ENCODE data around the gene COL16A1.

Gene COL16A1

DNA sequence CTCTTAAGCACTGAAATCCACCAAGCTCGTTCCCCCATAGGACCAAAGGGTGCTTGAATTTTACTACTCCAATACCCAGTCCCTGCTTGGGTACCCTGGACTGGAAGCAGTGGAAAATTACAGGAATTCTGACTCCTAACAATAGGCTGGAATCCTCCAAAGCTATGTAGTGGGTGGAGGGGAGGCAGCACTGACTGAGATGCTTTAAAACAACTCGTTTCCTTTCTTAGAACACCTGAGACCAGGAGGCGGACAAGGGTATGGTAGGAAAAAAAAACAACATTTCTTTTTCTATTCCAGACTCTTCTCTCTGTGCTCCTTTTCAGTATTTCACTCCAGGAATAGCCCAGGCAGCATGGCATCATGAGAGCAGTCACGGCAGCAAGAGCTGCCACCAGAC is 61.5 kb downstream of the COL16A1 start:
- H3K27ac ChIP-seq (ENCODE audit: insufficient read depth, low read depth, low read length, poor library complexity, severe bottlenecking), result no peak overlapping the region

GRCh38 chr1:31640964-31641363 is 62.9 kb downstream of the COL16A1 start:
- Histone ChIP-seq H3K36me3 (ENCODE audit: control insufficient read depth, insufficient read depth, low read length) (no peaks in the 10 kb centered on the region), H3K9me3 (ENCODE audit: control insufficient read depth, low read length) (no peaks in the 10 kb centered on the region), H3K4me1 (ENCODE audit: control insufficient read depth, insufficient read depth, low read length) (peaks cover 12% of the 10 kb centered on the region), H3K27ac (ENCODE audit: insufficient read depth, low read depth, low read length, poor library complexity, severe bottlenecking) (no peak overlapping the region), H3K27me3 (ENCODE audit: control insufficient read depth, insufficient read depth, low read length, poor library complexity, severe bottlenecking) (no peaks in the 10 kb centered on the region), H3K4me3 (ENCODE audit: insufficient read depth, low read depth, low read length) (no peak overlapping the region)
- WGBS, 2 experiments, result 90 to 91% methylated on average over 4 of the region's 4 CpGs

More for the DNA sequence above, 61.5 kb downstream of the COL16A1 start:
- WGBS, 2 experiments, result 89 to 95% methylated on average over 4 of the region's 4 CpGs
- no peak overlapping the region for H3K4me3 ChIP-seq (ENCODE audit: insufficient read depth, low read depth, low read length)
- H3K27me3 ChIP-seq (ENCODE audit: control insufficient read depth, insufficient read depth, low read length, poor library complexity, severe bottlenecking), result no peaks in the 10 kb centered on the region
- H3K4me1 ChIP-seq (ENCODE audit: control insufficient read depth, insufficient read depth, low read length), result peaks cover 12% of the 10 kb centered on the region
- H3K36me3 ChIP-seq (ENCODE audit: control insufficient read depth, insufficient read depth, low read length), result no peaks in the 10 kb centered on the region
- no peaks in the 10 kb centered on the region for H3K9me3 ChIP-seq (ENCODE audit: control insufficient read depth, low read length)

GRCh38 chr1:31640179-31640578 is 63.6 kb downstream of the COL16A1 start:
- Histone ChIP-seq H3K27me3 (ENCODE audit: control insufficient read depth, insufficient read depth, low read length, poor library complexity, severe bottlenecking) (no peaks in the 10 kb centered on the region), H3K36me3 (ENCODE audit: control insufficient read depth, insufficient read depth, low read length) (no peaks in the 10 kb centered on the region), H3K4me1 (ENCODE audit: control insufficient read depth, insufficient read depth, low read length) (peaks cover 7% of the 10 kb centered on the region), H3K9me3 (ENCODE audit: control insufficient read depth, low read length) (no peaks in the 10 kb centered on the region), H3K4me3 (ENCODE audit: insufficient read depth, low read depth, low read length) (no peak overlapping the region), H3K27ac (ENCODE audit: insufficient read depth, low read depth, low read length, poor library complexity, severe bottlenecking) (no peak overlapping the region)

DNA sequence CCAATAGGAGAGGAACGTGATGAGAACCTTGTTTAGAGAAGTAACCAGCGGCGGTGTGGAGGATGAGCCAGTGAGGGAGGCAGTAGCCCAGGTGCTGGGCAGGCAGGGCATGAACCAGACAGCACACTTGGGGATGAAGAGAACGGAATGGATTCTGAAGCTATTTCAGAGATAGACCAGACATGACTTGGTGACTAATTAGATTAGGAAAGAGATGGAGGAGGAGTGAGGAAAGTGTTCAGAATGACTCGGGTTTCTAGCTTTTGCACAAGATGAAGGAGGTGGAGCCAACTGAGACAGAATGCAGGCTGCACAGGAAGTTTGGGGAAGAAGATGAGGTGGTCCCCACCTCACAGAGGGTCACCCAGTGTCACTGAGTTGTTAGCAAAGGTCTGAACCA is 64.3 kb downstream of the COL16A1 start:
- no peaks in the 10 kb centered on the region for H3K9me3 ChIP-seq (ENCODE audit: control insufficient read depth, low read length)
- no peak overlapping the region for H3K27ac ChIP-seq (ENCODE audit: insufficient read depth, low read depth, low read length, poor library complexity, severe bottlenecking)
- no peaks in the 10 kb centered on the region for H3K36me3 ChIP-seq (ENCODE audit: control insufficient read depth, insufficient read depth, low read length)
- peaks cover 7% of the 10 kb centered on the region for H3K4me1 ChIP-seq (ENCODE audit: control insufficient read depth, insufficient read depth, low read length)
- 77 to 78% methylated on average over 5 of the region's 5 CpGs for WGBS, 2 experiments
- no peak overlapping the region for H3K4me3 ChIP-seq (ENCODE audit: insufficient read depth, low read depth, low read length)
- H3K27me3 ChIP-seq (ENCODE audit: control insufficient read depth, insufficient read depth, low read length, poor library complexity, severe bottlenecking), result no peaks in the 10 kb centered on the region

DNA sequence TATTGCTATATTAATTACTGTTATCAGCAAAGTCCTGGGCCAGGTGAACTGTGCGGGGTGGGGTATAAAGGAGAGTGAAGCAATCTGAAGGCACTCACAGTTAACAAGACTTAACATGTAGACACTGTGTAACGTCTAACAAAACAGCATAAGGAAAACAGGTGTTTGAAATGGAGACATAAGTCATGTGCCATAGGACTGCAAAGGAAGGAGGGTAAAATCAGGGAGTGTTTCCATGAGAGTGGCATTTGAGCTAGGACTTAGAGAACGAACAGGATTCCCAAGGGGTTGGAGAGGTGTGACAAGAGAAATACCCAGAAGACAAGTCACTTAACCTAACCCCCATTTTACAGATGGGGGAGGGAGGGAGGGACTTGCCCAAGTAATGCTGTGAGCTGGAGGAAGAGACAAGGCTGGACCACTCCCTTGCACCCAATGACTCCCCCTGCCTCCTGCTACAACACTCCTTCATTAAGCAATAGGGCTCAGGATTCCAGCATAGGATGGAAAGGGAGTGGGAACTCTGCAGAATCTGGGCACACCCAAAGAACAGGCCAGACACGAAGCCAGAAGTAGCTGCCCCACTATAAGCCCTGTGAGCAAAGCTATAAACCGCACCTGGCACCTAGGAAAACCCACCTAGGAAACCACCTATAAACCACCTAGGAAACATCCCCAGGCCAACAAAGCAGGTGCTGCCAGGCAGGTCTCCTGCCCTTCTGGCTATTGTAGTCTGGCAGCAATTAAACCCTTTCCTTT is 65.7 kb downstream of the COL16A1 start:
- Histone ChIP-seq H3K4me3 (ENCODE audit: insufficient read depth, low read depth, low read length) (no peak overlapping the region), H3K27ac (ENCODE audit: insufficient read depth, low read depth, low read length, poor library complexity, severe bottlenecking) (no peak overlapping the region), H3K9me3 (ENCODE audit: control insufficient read depth, low read length) (no peaks in the 10 kb centered on the region), H3K36me3 (ENCODE audit: control insufficient read depth, insufficient read depth, low read length) (no peaks in the 10 kb centered on the region), H3K4me1 (ENCODE audit: control insufficient read depth, insufficient read depth, low read length) (no peaks in the 10 kb centered on the region), H3K27me3 (ENCODE audit: control insufficient read depth, insufficient read depth, low read length, poor library complexity, severe bottlenecking) (no peaks in the 10 kb centered on the region)
- 91% methylated on average over 4 to 5 of the region's 5 CpGs for WGBS, 2 experiments

DNA sequence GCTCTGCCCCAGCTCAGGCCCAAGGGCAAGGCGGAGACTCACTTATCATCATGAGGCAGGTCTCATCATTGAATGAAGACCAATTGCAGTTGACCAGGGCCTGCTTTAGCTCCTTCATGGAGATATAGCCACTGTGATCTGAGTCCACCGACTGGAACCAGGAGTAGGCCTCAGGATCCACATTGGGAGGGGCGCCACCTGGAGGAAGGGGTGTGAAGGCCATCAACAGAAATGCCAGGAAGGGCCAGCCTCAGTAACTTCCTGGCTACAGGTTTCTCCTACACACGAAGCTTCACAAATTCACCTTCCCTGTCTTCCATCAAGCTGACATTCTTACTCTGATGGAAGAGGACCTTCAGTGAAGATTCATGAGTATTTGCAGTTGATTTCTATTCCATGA is 70.7 kb downstream of the COL16A1 start:
- WGBS, 2 experiments, result 71 to 73% methylated on average over 4 of the region's 4 CpGs
- H3K36me3 ChIP-seq (ENCODE audit: control insufficient read depth, insufficient read depth, low read length), result peaks cover 16% of the 10 kb centered on the region
- peaks cover 4% of the 10 kb centered on the region for H3K4me1 ChIP-seq (ENCODE audit: control insufficient read depth, insufficient read depth, low read length)

DNA sequence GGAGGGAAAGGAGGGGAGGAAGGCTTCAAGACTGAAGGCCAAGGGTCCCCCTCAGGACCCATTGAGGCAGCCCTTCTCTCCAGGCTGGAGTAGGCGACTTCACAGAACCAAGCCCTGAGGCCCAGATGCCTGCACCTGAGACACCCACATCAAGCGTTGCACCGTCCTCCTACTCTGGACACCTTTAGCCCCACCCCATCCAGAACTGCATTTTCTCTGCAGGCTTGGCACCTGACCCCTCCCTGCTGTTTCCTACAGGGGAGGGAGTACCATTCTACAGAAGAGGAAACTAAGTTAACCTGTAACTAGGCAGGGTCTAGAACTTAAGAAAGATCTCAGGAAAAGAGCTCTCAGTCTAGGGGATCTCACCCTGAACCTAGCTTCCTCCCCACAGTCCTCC is 71.2 kb downstream of the COL16A1 start:
- no peaks in the 10 kb centered on the region for H3K9me3 ChIP-seq (ENCODE audit: control insufficient read depth, low read length)
- 94% methylated on average over 3 of the region's 3 CpGs for WGBS, 2 experiments
- peaks cover 16% of the 10 kb centered on the region for H3K36me3 ChIP-seq (ENCODE audit: control insufficient read depth, insufficient read depth, low read length)

More for the DNA sequence above, 70.7 kb downstream of the COL16A1 start:
- H3K9me3 ChIP-seq (ENCODE audit: control insufficient read depth, low read length), result no peaks in the 10 kb centered on the region
- H3K4me3 ChIP-seq (ENCODE audit: insufficient read depth, low read depth, low read length), result no peak overlapping the region
- no peaks in the 10 kb centered on the region for H3K27me3 ChIP-seq (ENCODE audit: control insufficient read depth, insufficient read depth, low read length, poor library complexity, severe bottlenecking)
- no peak overlapping the region for H3K27ac ChIP-seq (ENCODE audit: insufficient read depth, low read depth, low read length, poor library complexity, severe bottlenecking)

DNA sequence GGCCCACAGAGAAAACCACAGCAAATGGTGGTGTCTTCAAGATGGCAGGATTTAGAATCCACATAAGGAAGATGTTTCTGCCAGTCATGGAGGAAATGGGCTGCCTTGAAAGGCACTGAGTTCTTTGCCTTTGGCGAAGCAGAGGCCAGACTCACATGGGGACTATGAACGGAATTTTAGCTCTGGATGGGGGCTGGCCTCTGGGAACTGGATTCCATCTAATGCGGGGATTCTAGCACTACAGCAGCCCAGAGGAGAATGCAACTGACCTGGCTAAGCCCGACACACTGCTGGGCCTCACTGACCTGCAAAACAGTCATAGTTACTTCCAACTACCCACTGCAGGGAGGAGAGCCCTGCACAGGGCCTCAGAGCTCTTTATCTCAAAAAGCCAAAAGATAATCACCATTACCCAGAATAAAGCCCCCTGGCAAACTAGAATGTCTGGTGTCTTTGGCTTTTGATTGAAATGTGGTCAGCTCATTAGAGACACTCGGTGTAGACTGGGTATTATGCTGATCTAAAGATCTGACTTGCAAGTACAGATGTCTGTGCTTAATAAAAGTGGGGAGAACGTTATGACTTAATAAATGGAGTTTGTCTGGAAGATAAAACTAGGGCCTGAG is 74.8 kb downstream of the COL16A1 start:
- Histone ChIP-seq H3K27me3 (ENCODE audit: control insufficient read depth, insufficient read depth, low read length, poor library complexity, severe bottlenecking) (no peaks in the 10 kb centered on the region), H3K4me1 (ENCODE audit: control insufficient read depth, insufficient read depth, low read length) (peaks cover 4% of the 10 kb centered on the region), H3K4me3 (ENCODE audit: insufficient read depth, low read depth, low read length) (no peak overlapping the region), H3K36me3 (ENCODE audit: control insufficient read depth, insufficient read depth, low read length) (peaks cover 16% of the 10 kb centered on the region), H3K9me3 (ENCODE audit: control insufficient read depth, low read length) (no peaks in the 10 kb centered on the region), H3K27ac (ENCODE audit: insufficient read depth, low read depth, low read length, poor library complexity, severe bottlenecking) (no peak overlapping the region)
- 94 to 96% methylated on average over 6 of the region's 6 CpGs for WGBS, 2 experiments

More for the DNA sequence above, 71.2 kb downstream of the COL16A1 start:
- H3K27me3 ChIP-seq (ENCODE audit: control insufficient read depth, insufficient read depth, low read length, poor library complexity, severe bottlenecking), result no peaks in the 10 kb centered on the region
- H3K4me1 ChIP-seq (ENCODE audit: control insufficient read depth, insufficient read depth, low read length), result peaks cover 4% of the 10 kb centered on the region
- H3K4me3 ChIP-seq (ENCODE audit: insufficient read depth, low read depth, low read length), result no peak overlapping the region
- H3K27ac ChIP-seq (ENCODE audit: insufficient read depth, low read depth, low read length, poor library complexity, severe bottlenecking), result no peak overlapping the region

DNA sequence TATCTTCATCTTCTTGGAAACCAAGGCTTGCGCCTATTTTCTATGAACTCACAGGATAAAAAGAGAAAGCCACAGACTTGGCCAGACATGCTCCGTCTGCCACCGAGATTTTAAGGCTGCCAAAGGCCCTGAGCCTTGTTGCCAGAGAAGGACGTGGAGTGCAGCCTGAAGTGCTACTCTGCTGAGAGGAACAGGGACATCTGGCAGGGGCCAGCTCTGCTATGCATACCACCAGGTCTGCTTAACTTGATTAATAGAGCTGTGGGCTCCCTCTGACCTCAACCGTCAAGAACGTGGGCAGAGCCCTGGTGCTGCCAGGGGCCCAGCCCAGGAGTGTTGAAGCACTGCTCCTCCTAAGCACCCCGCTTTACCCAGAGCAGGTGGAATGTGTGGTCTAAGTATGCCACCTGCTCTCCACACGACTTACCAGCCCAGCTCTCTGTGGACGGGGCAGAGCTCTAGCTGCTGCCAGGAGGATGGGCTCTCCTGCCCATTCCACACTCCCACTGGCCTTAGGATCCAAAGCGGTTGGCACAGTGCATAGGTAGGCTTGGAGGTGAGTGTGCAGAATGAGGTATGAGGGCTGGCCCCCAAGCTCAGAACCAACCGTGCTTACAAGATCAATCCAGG is 75.8 kb downstream of the COL16A1 start:
- Histone ChIP-seq H3K27ac (ENCODE audit: insufficient read depth, low read depth, low read length, poor library complexity, severe bottlenecking) (no peak overlapping the region), H3K36me3 (ENCODE audit: control insufficient read depth, insufficient read depth, low read length) (peaks cover 16% of the 10 kb centered on the region), H3K4me1 (ENCODE audit: control insufficient read depth, insufficient read depth, low read length) (peaks cover 4% of the 10 kb centered on the region), H3K9me3 (ENCODE audit: control insufficient read depth, low read length) (no peaks in the 10 kb centered on the region), H3K27me3 (ENCODE audit: control insufficient read depth, insufficient read depth, low read length, poor library complexity, severe bottlenecking) (no peaks in the 10 kb centered on the region), H3K4me3 (ENCODE audit: insufficient read depth, low read depth, low read length) (no peak overlapping the region)
- WGBS, 2 experiments, result 86 to 87% methylated on average over 11 of the region's 11 CpGs

DNA sequence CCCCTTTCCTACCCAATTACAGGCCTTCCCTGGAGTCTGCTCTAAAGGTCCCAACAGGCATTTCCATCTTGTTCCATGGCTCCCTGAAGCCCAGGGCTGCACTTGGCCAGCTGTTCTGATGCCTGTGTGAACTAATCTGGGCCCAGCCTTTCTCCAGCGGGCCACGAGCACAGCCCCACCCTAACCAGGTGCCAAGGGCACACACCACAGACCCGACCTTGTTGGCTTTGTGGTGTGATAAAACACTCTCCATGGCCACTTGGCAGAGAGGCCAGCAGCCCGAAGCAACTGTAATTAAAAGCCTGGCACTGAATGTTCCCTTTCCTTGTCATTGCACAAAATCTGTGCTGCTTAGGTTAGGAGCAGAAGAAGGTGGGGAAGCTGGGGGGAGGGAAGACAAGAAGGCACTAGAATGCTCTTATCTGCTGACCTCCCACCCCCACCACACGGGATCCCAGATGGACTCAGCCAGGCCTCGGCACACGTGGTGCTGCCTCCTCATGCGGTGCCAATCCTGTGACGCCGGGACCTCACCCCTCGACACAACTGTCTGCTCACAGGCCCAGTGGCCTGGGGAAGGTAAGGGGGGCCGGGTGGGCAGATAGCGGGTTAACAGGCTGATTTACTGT is 76.4 kb downstream of the COL16A1 start:
- H3K27me3 ChIP-seq (ENCODE audit: control insufficient read depth, insufficient read depth, low read length, poor library complexity, severe bottlenecking), result no peaks in the 10 kb centered on the region
- 94% methylated on average over 13 of the region's 13 CpGs for WGBS, 2 experiments
- no peaks in the 10 kb centered on the region for H3K9me3 ChIP-seq (ENCODE audit: control insufficient read depth, low read length)
- H3K36me3 ChIP-seq (ENCODE audit: control insufficient read depth, insufficient read depth, low read length), result peaks cover 16% of the 10 kb centered on the region
- H3K4me3 ChIP-seq (ENCODE audit: insufficient read depth, low read depth, low read length), result no peak overlapping the region
- peaks cover 4% of the 10 kb centered on the region for H3K4me1 ChIP-seq (ENCODE audit: control insufficient read depth, insufficient read depth, low read length)
- H3K27ac ChIP-seq (ENCODE audit: insufficient read depth, low read depth, low read length, poor library complexity, severe bottlenecking), result no peak overlapping the region

All from ectodermal cell (in vitro differentiated cells).